HG03342 (cell line): ENCODE measurements around the gene MCM3AP.
A peak's percentile ranks its signal among the peaks of the same experiment; 100 is the strongest.

Source experiments
- ATAC-seq: cut with Tn5 transposase; IDR thresholded peaks from one replicate; pipeline ENCODE4 v1.9.1; 2021; ENCODE audit warnings: mild to moderate bottlenecking, moderate library complexity; ENCODE audit not compliant: unreplicated experiment

MCM3AP gene

GRCh38 chr21:46274797-46275390 is 10.5 kb downstream of the MCM3AP start:
- no peak for ATAC-seq

DNA sequence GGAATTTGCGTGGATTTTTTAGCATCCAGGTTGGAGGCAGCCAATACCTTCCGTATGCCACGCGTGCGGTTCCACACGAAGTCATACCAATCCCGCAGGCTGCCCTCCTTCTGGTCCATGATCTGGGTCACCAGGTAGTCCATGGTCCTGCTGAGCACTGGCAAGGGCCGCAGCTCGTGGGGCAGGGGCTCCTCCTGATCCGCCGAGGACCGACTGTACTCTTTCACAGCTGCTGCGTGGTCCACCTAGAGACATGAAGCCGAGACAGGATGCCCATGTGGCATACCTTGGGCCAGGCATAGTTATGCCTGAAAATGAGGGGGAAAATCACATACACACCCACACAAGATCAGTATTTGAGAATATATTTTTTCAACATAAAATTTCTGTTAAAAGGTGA is 12.1 kb downstream of the MCM3AP start:
- no peak for ATAC-seq

DNA sequence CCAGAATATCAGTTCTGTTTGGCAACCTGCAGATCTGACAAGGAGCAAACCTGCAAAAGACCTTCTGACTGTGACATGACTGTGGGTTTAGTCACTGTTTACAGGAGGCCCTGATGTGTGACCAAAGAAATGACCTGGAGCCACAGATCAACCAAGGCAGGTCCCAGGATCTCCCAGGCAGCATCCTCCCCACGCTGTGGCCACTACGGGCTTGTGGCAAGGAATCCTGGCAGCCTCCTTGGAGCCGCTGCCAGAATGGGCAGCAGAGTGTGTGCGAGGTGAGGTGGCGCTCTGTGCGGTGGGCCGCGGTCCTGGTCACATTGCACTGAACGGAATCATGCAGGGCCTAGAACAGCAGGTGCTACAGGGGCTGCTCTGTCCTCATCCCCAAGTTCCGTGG is 15.9 kb downstream of the MCM3AP start:
- no peak for ATAC-seq

- ATAC-seq: no peak
These were observed 17.0 kb downstream of the MCM3AP start for GRCh38 chr21:46268371-46268770.

DNA sequence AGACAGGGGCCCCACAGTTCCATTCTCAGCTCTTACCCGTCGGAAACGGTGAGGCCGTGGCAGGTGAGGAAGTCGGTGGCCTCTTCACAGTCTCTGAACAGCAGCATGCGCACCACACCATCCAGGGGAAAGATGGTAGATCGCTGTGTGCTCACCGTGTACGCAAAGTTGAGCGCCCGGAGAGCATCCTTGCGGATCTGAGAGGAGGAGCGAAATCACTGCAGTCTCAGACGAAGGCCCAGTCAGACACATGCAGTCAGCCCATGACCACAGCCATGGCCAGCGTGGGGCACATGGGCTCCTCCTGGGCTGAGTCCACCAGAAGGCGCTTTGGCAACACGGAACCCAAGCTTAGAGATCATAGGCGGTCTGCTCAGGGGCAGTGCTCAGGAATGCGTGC is 18.5 kb downstream of the MCM3AP start:
- no peak for ATAC-seq

GRCh38 chr21:46265736-46266525 is 19.5 kb downstream of the MCM3AP start:
- no peak for ATAC-seq

GRCh38 chr21:46264690-46265144 is 20.7 kb downstream of the MCM3AP start:
- no peak for ATAC-seq

DNA sequence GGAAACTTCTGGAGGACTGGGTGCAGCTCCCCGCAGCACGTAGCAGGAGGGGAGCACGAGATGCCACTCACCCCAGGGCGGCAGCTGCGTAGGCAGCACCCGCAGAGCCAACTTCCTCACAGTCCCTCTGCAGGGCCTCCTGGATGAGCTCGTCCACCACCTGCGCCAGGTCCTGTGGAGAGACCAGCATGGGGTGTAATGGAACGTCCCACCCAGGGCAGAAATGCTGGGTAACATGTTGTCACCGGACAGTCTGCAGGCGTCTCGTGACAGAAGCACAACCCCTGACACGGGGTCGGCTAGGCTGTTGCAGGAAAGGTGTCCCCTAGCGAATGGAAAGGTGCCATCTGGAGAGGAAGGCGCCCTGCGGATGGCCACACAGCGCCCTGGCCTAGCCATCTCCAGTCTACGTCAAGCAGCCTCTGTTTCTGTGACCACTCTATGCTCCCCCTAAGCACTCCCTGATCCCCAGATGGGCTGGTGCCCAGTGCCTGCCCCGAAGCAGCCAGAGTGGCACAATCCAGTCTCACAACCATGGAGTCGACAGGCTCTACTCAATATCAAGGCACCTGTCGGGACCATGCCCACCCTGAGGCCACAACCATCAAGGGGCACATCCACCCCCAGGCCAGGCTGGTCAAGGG is 21.2 kb downstream of the MCM3AP start:
- no peak for ATAC-seq

GRCh38 chr21:46256501-46256994 is 28.9 kb downstream of the MCM3AP start:
- no peak for ATAC-seq

DNA sequence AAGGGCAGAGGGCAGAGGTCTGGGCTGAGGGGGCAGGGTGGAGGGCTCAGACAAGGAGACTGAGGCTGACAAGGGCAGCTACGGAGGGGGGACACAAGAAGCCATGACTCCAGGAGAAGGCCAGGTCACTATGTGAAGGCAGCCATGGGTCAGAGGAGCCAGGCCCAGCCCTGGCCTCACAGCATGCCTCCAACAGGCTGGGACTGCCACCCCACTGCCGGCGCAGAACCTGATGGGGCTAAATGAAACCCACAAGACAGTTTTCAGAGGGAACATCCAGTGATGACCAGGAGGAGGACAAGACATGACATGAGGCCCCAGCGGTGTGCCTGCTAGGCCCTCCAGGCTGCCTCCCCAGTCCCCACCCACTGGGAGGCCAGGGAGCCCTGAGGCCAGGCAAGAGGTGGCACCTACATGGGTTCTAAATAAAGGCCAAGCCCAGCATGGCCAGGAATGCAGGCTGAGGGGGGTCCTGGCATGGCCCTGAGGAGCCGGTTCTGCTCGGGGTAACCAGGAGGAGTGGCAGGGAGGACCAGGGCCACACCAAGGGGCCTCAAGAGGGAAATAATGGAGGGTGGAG is 29.6 kb downstream of the MCM3AP start:
- ATAC-seq: no peak

GRCh38 chr21:46255166-46255565 is 30.2 kb downstream of the MCM3AP start:
- ATAC-seq: no peak

- peak; percentile 42 for ATAC-seq
These were observed 31.0 kb downstream of the MCM3AP start for GRCh38 chr21:46254208-46254975.

GRCh38 chr21:46253610-46254124 is 31.7 kb downstream of the MCM3AP start:
- ATAC-seq: peak; percentile 51

DNA sequence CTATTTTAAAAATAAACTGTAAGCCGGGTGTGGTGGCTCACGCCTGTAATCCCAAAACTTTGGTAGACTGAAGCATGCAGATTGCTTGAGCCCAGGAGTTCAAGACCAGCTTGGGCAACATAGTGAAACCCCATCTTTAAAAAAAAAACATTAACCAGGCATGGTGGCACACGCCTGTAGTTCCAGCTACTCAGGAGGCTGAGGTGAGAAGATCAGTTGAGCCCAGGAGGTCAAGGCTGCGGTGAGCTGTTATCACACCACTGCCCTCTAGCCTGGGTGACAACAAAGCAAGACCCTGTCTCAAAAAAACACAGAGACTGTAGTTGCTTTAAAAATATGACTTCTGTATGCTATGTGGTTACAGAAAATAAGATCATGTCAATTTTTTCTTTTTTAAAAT is 32.6 kb downstream of the MCM3AP start:
- ATAC-seq: no peak

- no peak for ATAC-seq
These were observed 35.2 kb downstream of the MCM3AP start for GRCh38 chr21:46250146-46250725.

GRCh38 chr21:46248827-46249226 is 36.6 kb downstream of the MCM3AP start:
- ATAC-seq: no peak

GRCh38 chr21:46248422-46248782 is 37.0 kb downstream of the MCM3AP start:
- no peak for ATAC-seq

- no peak for ATAC-seq
These were observed 37.6 kb downstream of the MCM3AP start for GRCh38 chr21:46247699-46248421.

- ATAC-seq: no peak
These were observed 39.1 kb downstream of the MCM3AP start for GRCh38 chr21:46246345-46246744.
